LNCAP (cell line): ENCODE data around the gene CHTOP.

ENCODE experiments used
- CTCF ChIP-seq: fragments of 450-650 bp; IDR thresholded peaks from 2 replicates; pipeline ENCODE4 v1.5.1; 2017; ENCODE audit warnings: mild to moderate bottlenecking

Gene CHTOP

GRCh38 chr1:153670859-153671627 is 37.2 kb downstream of the CHTOP start, which contains the start of gene ILF2:
Gene ILF2 (minus strand): TSS chr1:153670993. CDS start chr1:153670922, 71 bp downstream.
- peak; percentile 48; the same call in 1 of the 2 replicates for TF ChIP-seq CTCF

GRCh38 chr1:153671628-153672353 is 37.9 kb downstream of the CHTOP start:
- peak; percentile 34; the same call in 1 of the 2 replicates for TF ChIP-seq CTCF

- TF ChIP-seq CTCF = no peak
These were observed 39.6 kb downstream of the CHTOP start for GRCh38 chr1:153673511-153673910.

- peak; percentile 99 for TF ChIP-seq CTCF
These were observed 44.1 kb downstream of the CHTOP start for GRCh38 chr1:153677718-153678518.

- no peak for TF ChIP-seq CTCF
These were observed 44.9 kb downstream of the CHTOP start, which contains the start of gene NPR1 for GRCh38 chr1:153678519-153679336. Gene NPR1 (plus strand): TSS chr1:153678688. CDS start chr1:153679109, 421 bp downstream.

- no peak for TF ChIP-seq CTCF
These were observed 45.7 kb downstream of the CHTOP start for GRCh38 chr1:153679337-153680119.
